ENCODE data around the gene C1QL3. TPM values are rescaled to one million over a fixed set of nuclear protein-coding genes. Genes with fewer than 3 reads are reported as not detected.
A peak's percentile ranks its signal among the peaks of the same experiment; 100 is the strongest.

Gene C1QL3
- total and polyA plus RNA-seq, 5 donors = 0.09 to 0.38 (median 0.23) TPM; not detected in 1

DNA sequence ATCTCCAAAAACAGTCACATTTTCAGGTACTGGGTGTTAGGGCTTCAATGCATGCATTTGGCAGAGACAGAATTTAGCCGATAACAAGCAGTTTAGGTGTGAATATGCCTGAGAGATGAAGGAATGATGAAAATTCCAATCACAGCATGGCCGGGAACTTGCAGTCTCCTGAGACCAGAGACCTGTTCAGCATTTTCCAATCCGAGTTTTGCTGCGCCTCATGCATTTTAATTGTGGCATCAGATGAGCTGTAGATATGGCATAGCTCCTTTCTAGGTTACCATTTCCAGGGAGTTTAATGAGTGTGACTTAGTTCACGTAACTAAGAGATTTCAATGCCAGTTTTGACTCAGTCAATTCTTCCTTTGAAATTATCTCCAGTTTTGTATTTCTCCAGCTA, 14.5 kb upstream of the C1QL3 start:
- Histone ChIP-seq H3K27me3 (ENCODE audit: control insufficient read depth, insufficient read depth) (no peaks in the 10 kb centered on the region), H3K4me1 (ENCODE audit: control insufficient read depth, insufficient read depth, low read length) (no peaks in the 10 kb centered on the region), H3K27ac (ENCODE audit: low read length) (no peak overlapping the region), H3K9me3 (ENCODE audit: control insufficient read depth, low read length) (no peaks in the 10 kb centered on the region), H3K4me3 (ENCODE audit: low read length) (no peak overlapping the region)
- ATAC-seq (no peak), DNase-seq (no peak)
- 93% methylated on average over 5 of the region's 5 CpGs for WGBS
- intact Hi-C loops (cut with DNase I) = no loop called here

DNA sequence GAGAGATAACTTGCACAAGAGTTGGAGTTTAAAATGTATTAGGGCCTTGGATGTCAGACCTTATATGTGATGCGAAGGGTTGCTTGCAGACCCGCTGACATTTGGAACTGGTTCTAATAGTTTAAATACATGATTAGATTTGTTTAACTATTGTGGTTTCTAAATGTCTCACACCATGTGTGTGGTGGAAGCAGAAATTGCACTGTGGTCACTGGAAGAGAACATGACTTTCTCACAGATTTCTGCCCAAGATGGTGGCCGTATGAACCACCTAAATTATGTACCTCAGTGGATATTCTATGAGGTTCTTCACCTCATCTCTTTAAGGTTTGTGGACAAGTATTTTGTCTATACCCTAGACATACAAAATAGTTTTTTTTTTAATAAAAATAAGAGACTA, 8.2 kb upstream of the C1QL3 start:
- Histone ChIP-seq H3K4me3 (ENCODE audit: low read length) (no peak overlapping the region), H3K27me3 (ENCODE audit: control insufficient read depth, insufficient read depth) (no peaks in the 10 kb centered on the region), H3K27ac (ENCODE audit: low read length) (no peak overlapping the region), H3K4me1 (ENCODE audit: control insufficient read depth, insufficient read depth, low read length) (no peaks in the 10 kb centered on the region), H3K9me3 (ENCODE audit: control insufficient read depth, low read length) (no peaks in the 10 kb centered on the region)
- DNase-seq = no peak
- ATAC-seq = no peak
- intact Hi-C loops (cut with DNase I) = no loop called here
- WGBS = 77% methylated on average over 3 of the region's 3 CpGs

- Histone ChIP-seq H3K27me3 (ENCODE audit: control insufficient read depth, insufficient read depth) (no peaks in the 10 kb centered on the region), H3K4me3 (ENCODE audit: low read length) (no peak overlapping the region), H3K9me3 (ENCODE audit: control insufficient read depth, low read length) (no peaks in the 10 kb centered on the region), H3K27ac (ENCODE audit: low read length) (no peak overlapping the region), H3K4me1 (ENCODE audit: control insufficient read depth, insufficient read depth, low read length) (no peaks in the 10 kb centered on the region)
- 64% methylated on average over 4 of the region's 4 CpGs for WGBS
- DNase-seq (no peak), ATAC-seq (no peak)
- intact Hi-C loops (cut with DNase I) = no loop called here
Measured at GRCh38 chr10:16527452-16527851, 5.8 kb upstream of the C1QL3 start.

DNA sequence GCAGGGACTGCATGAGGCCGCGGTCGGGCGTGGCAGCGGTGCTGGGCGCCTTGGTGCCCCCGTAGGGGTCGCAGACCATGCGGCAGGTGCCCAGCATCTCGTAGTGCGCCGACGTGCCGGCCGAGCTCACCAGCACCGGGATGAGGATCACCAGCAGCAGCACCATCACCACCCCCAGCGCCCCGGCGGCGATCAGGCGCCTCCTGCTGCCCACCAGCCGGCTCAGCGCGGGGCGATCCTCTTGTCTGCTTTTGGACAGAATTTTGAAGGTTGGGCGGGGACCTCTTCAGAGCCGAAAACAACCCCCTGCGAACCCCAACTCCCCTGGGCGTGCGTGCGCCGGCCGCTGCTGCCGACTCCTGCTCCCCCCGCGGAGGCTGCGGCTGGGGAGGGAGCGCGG, 779 bp downstream of the C1QL3 start:
- peak; percentile 40 for ATAC-seq

GRCh38 chr10:16519908-16520861, 1.5 kb downstream of the C1QL3 start:
- ATAC-seq (peak; percentile 20 to 30), DNase-seq (no peak)
- no peaks in the 10 kb centered on the region for H3K9me3 ChIP-seq (ENCODE audit: control insufficient read depth, low read length)
- no peaks in the 10 kb centered on the region for H3K27me3 ChIP-seq (ENCODE audit: control insufficient read depth, insufficient read depth)
- no peak overlapping the region for H3K27ac ChIP-seq (ENCODE audit: low read length)
- intact Hi-C loops (cut with DNase I) = no loop called here
- H3K4me1 ChIP-seq (ENCODE audit: control insufficient read depth, insufficient read depth, low read length) = no peaks in the 10 kb centered on the region
- 2% methylated on average over 104 of the region's 104 CpGs for WGBS
- H3K4me3 ChIP-seq (ENCODE audit: low read length) = peak overlapping the region; percentile 64

More for the DNA sequence above, 779 bp downstream of the C1QL3 start:
- intact Hi-C loops (cut with DNase I) = no loop called here
- H3K27me3 ChIP-seq (ENCODE audit: control insufficient read depth, insufficient read depth) = no peaks in the 10 kb centered on the region
- peak overlapping the region; percentile 64 for H3K4me3 ChIP-seq (ENCODE audit: low read length)
- no peaks in the 10 kb centered on the region for H3K9me3 ChIP-seq (ENCODE audit: control insufficient read depth, low read length)
- WGBS = 2% methylated on average over 39 of the region's 39 CpGs
- no peaks in the 10 kb centered on the region for H3K4me1 ChIP-seq (ENCODE audit: control insufficient read depth, insufficient read depth, low read length)
- peak; percentile 27 to 66 (median 58) for DNase-seq
- no peak overlapping the region for H3K27ac ChIP-seq (ENCODE audit: low read length)

DNA sequence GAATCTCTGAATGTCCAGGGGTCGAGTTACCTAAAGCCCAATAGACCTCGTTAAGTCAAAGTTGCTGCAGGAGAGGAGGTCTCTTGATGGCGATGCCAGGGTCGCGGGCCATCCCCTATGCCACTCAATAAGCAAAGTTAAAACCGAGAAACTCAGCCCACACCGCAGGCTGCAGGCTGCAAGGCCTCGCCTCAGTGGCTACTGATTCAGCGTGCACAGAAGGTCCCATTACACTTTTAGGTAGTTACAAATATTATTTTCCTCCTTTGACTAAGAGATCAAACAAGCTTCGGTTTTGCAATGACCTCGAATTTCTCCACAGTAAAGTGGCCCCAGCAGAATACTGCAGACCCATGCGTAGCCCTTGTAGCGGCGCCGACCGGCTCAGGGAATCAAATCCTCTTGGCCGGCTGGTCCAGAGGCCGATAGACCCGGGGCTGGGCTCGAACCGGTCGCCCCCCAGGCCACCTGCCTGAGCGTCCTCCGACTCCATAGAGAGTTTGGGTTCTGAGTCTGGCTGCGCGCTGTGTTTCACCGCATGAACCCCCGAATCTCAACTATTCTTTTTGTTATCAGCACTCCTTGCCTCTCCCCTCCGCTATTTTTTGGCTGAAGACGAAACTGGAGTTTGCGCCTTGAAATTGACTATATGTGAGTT, 2.3 kb downstream of the C1QL3 start:
- WGBS = 34% methylated on average over 31 of the region's 31 CpGs
- DNase-seq (no peak), ATAC-seq (no peak)
- intact Hi-C loops (cut with DNase I) = no loop called here
- Histone ChIP-seq H3K4me1 (ENCODE audit: control insufficient read depth, insufficient read depth, low read length) (no peaks in the 10 kb centered on the region), H3K4me3 (ENCODE audit: low read length) (no peak overlapping the region), H3K27ac (ENCODE audit: low read length) (no peak overlapping the region), H3K9me3 (ENCODE audit: control insufficient read depth, low read length) (no peaks in the 10 kb centered on the region), H3K27me3 (ENCODE audit: control insufficient read depth, insufficient read depth) (no peaks in the 10 kb centered on the region)

- WGBS = 78% methylated on average over 4 of the region's 4 CpGs
- Histone ChIP-seq H3K4me1 (ENCODE audit: control insufficient read depth, insufficient read depth, low read length) (no peaks in the 10 kb centered on the region), H3K27me3 (ENCODE audit: control insufficient read depth, insufficient read depth) (no peaks in the 10 kb centered on the region), H3K4me3 (ENCODE audit: low read length) (no peak overlapping the region), H3K9me3 (ENCODE audit: control insufficient read depth, low read length) (no peaks in the 10 kb centered on the region), H3K27ac (ENCODE audit: low read length) (no peak overlapping the region)
- intact Hi-C loops (cut with DNase I) = no loop called here
- ATAC-seq (no peak), DNase-seq (no peak)
Measured at GRCh38 chr10:16518822-16519221, 2.9 kb downstream of the C1QL3 start.

DNA sequence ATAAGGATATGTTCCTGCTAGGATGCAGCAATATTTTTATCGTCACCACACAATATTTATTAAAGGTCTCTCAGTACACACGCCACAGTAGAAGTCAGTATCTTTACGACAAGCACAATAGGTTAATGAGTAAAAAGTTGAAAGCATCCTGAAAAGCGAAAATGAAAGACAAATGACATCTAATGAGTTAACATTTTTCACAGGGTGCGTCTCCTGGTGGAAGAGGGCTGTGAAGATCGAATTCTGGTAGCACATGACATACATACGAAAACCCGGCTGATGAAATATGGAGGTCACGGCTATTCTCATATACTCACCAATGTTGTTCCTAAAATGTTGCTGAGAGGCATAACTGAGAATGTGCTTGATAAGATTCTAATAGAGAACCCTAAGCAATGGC, 10.8 kb downstream of the C1QL3 start:
- H3K4me1 ChIP-seq (ENCODE audit: control insufficient read depth, insufficient read depth, low read length) = no peaks in the 10 kb centered on the region
- ATAC-seq (no peak), DNase-seq (no peak)
- intact Hi-C loops (cut with DNase I) = no loop called here
- H3K27me3 ChIP-seq (ENCODE audit: control insufficient read depth, insufficient read depth) = no peaks in the 10 kb centered on the region
- no peak overlapping the region for H3K4me3 ChIP-seq (ENCODE audit: low read length)
- H3K9me3 ChIP-seq (ENCODE audit: control insufficient read depth, low read length) = no peaks in the 10 kb centered on the region
- no peak overlapping the region for H3K27ac ChIP-seq (ENCODE audit: low read length)
- WGBS = 93% methylated on average over 9 of the region's 9 CpGs

DNA sequence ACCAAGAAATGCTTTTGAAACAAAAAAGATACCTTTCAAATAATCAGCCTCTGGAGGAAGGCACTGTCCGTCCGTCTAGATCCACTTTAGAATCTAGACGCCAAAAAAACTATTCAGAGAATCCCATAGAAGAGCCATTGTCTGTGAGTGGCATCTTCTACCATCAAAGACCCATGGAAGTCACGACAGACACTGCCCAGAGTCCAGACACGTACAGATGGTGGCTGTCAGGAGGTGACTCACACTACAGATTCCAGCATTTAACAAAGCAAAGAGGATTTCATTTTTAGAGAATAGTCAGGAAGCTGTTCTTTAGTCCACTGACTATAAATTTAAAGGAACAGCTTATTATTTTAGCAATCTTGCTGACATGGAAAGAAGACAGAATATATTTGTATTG, 11.7 kb downstream of the C1QL3 start:
- Histone ChIP-seq H3K9me3 (ENCODE audit: control insufficient read depth, low read length) (no peaks in the 10 kb centered on the region), H3K4me3 (ENCODE audit: low read length) (no peak overlapping the region), H3K27me3 (ENCODE audit: control insufficient read depth, insufficient read depth) (no peaks in the 10 kb centered on the region), H3K27ac (ENCODE audit: low read length) (no peak overlapping the region), H3K4me1 (ENCODE audit: control insufficient read depth, insufficient read depth, low read length) (no peaks in the 10 kb centered on the region)
- no peak for ATAC-seq
- no peak for DNase-seq
- intact Hi-C loops (cut with DNase I) = no loop called here
- 60% methylated on average over 5 of the region's 5 CpGs for WGBS

- no peaks in the 10 kb centered on the region for H3K27me3 ChIP-seq (ENCODE audit: control insufficient read depth, insufficient read depth)
- DNase-seq (no peak), ATAC-seq (no peak)
- H3K27ac ChIP-seq (ENCODE audit: low read length) = no peak overlapping the region
- no peak overlapping the region for H3K4me3 ChIP-seq (ENCODE audit: low read length)
- WGBS = 84% methylated on average over 1 of the region's 1 CpG
- intact Hi-C loops (cut with DNase I) = no loop called here
- H3K4me1 ChIP-seq (ENCODE audit: control insufficient read depth, insufficient read depth, low read length) = no peaks in the 10 kb centered on the region
- H3K9me3 ChIP-seq (ENCODE audit: control insufficient read depth, low read length) = no peaks in the 10 kb centered on the region
Measured at GRCh38 chr10:16505161-16505560, 16.5 kb downstream of the C1QL3 start.

- ATAC-seq = no peak
- Histone ChIP-seq H3K27me3 (ENCODE audit: control insufficient read depth, insufficient read depth) (no peaks in the 10 kb centered on the region), H3K9me3 (ENCODE audit: control insufficient read depth, low read length) (no peaks in the 10 kb centered on the region), H3K4me3 (ENCODE audit: low read length) (no peak overlapping the region), H3K4me1 (ENCODE audit: control insufficient read depth, insufficient read depth, low read length) (no peaks in the 10 kb centered on the region), H3K27ac (ENCODE audit: low read length) (no peak overlapping the region)
- intact Hi-C loops (cut with DNase I) = no loop called here
- WGBS = 87% methylated on average over 4 of the region's 4 CpGs
- DNase-seq = no peak
Measured at GRCh38 chr10:16497911-16498310, 23.8 kb downstream of the C1QL3 start.

All from right cardiac atrium (tissue), 5 donors.